Adipose tissue (tissue), 3 donors: ENCODE measurements around the gene EPAS1. TPM values are rescaled to one million over a fixed set of nuclear protein-coding genes. Genes with fewer than 3 reads are reported as not detected.
A peak's percentile ranks its signal among the peaks of the same experiment; 100 is the strongest.

ENCODE experiments used
- H3K27ac ChIP-seq: one replicate; pipeline ENCODE4 v1.5.1; 2013; ENCODE audit warnings: low read depth, low read length
- WGBS, 3 donors: extraction: QIAGEN DNeasy Blood & Tissue Kit; methylation state at CpG; one replicate each; pipeline ENCODE4 v1.1.7; 2013; 5-methylcytosine and 5-hydroxymethylcytosine counted together
- polyA plus RNA-seq, 3 donors: library from polyadenylated mRNA; stranded (reverse); fragments of 200-250 nt; gene quantifications; one replicate each; pipeline ENCODE4 v1.2.3, GENCODE V29; 2013
- donor health status: healthy with polysubstance abuse.
- donor health status: Bipolar disorder and iron deficiency.
- donor health status: healthy.

EPAS1 gene
- polyA plus RNA-seq, 3 donors: 48.1 to 314 (median 202) TPM

- WGBS, 3 donors: 0 to 1% (median 1%) methylated on average over 63 to 65 of the region's 65 CpGs
- peak overlapping the region; percentile 40 for H3K27ac ChIP-seq
Measured at GRCh38 chr2:46297546-46298271, 502 bp downstream of the EPAS1 start.

GRCh38 chr2:46298272-46298521 lies 990 bp downstream of the EPAS1 start:
- WGBS, 3 donors: 1 to 2% (median 1%) methylated on average over 19 of the region's 19 CpGs
- peak overlapping the region; percentile 40 for H3K27ac ChIP-seq

GRCh38 chr2:46298522-46299353 lies 1.5 kb downstream of the EPAS1 start:
- 0 to 1% (median 0%) methylated on average over 68 to 71 of the region's 71 CpGs for WGBS, 3 donors
- H3K27ac ChIP-seq: peak overlapping the region; percentile 40

GRCh38 chr2:46299365-46300263 lies 2.4 kb downstream of the EPAS1 start:
- no peak overlapping the region for H3K27ac ChIP-seq
- 2 to 4% (median 4%) methylated on average over 40 of the region's 40 CpGs for WGBS, 3 donors

GRCh38 chr2:46300406-46300832 lies 3.2 kb downstream of the EPAS1 start:
- 21 to 76% (median 63%) methylated on average over 6 of the region's 6 CpGs for WGBS, 3 donors
- no peak overlapping the region for H3K27ac ChIP-seq

DNA sequence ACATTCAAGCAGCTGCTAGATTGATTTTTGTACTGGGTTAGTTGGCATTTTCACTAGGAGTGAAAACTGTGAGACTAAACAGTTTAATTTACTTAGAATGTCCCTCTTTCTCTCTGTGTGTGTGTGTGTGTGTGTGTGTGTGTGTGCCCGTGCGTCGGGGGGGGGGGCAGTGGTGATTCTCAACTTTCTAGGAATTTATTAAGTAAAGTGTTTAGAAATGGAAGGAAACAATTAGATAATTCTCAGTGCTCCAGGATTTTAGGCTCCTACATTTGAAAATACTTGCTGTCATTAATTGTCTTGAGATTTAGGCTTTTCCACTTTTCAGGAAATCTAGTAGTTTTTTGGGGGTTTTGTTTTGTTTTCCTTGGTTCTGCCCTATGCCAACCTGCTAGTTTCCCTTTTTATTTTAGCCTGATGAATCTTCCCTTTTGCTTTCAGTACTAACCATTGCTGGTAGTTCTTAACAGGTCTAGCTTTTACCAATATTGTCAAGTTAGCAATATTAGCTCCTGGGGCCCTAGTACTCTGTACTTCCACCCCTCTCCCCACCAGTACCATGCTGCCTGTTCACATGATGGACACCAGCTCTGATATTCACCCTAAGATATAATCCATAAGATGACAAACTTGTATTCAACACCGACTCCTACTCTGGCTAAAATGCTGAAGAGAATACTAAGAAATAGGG lies 4.9 kb downstream of the EPAS1 start:
- WGBS, 3 donors: 45 to 68% (median 62%) methylated on average over 2 to 4 of the region's 4 CpGs
- no peak overlapping the region for H3K27ac ChIP-seq

DNA sequence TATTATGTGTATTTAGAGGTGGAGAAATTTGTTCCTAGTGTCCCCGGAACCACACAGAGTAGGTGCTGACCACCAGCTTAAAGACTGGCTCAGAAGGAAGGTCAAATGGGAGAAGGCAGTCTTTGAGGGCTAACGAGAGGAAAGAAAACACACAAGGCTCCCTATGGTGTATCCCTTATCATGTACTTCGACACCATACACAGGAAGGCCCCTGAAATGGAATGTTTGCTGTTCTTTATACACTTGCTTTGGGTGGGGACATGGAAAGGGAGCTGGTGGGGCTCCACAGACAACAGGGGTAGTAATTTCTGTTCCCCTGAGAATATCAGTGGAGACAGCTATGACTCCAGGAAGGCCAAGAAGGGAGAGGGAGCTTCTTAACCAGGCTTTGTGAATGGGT lies 6.0 kb downstream of the EPAS1 start:
- 51 to 80% (median 77%) methylated on average over 3 of the region's 3 CpGs for WGBS, 3 donors
- H3K27ac ChIP-seq: no peak overlapping the region

GRCh38 chr2:46303822-46304221 lies 6.6 kb downstream of the EPAS1 start:
- WGBS, 3 donors: 44 to 84% (median 80%) methylated on average over 5 of the region's 5 CpGs
- H3K27ac ChIP-seq: no peak overlapping the region

- no peak overlapping the region for H3K27ac ChIP-seq
- WGBS, 3 donors: 43 to 78% (median 53%) methylated on average over 3 of the region's 3 CpGs
Measured at GRCh38 chr2:46304635-46305034, 7.4 kb downstream of the EPAS1 start.

- H3K27ac ChIP-seq: no peak overlapping the region
- WGBS, 3 donors: 46 to 76% (median 75%) methylated on average over 3 of the region's 3 CpGs
Measured at GRCh38 chr2:46305187-46305586, 8.0 kb downstream of the EPAS1 start.

GRCh38 chr2:46305767-46306166 lies 8.6 kb downstream of the EPAS1 start:
- H3K27ac ChIP-seq: no peak overlapping the region
- WGBS, 3 donors: 46 to 78% (median 66%) methylated on average over 4 of the region's 4 CpGs

GRCh38 chr2:46306330-46306751 lies 9.1 kb downstream of the EPAS1 start:
- H3K27ac ChIP-seq: no peak overlapping the region
- WGBS, 3 donors: 20 to 35% (median 30%) methylated on average over 2 of the region's 2 CpGs

GRCh38 chr2:46306988-46307655 lies 9.9 kb downstream of the EPAS1 start:
- 27 to 76% (median 64%) methylated on average over 8 of the region's 8 CpGs for WGBS, 3 donors
- H3K27ac ChIP-seq: peak overlapping the region; percentile 49

DNA sequence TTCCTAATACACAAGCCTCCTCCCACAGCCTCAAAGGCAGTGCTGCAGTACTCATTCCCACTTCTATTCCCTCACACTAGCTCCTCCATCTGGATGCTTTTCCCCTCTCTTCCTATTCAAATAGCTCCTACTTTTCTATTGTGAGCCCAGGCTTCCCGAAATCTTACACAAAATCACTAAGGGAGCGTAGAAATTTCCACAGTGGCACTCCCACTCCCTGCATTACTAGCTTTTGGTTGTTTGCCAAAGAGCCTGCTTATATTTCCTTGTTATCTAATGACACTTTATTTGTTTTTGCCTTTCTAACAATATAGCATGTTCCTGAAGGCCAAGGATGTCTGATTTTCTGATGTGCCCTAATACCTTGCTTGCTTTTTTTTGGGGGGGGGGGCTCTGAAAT lies 10.9 kb downstream of the EPAS1 start:
- 15 to 53% (median 45%) methylated on average over 2 of the region's 2 CpGs for WGBS, 3 donors
- peak overlapping the region; percentile 20 for H3K27ac ChIP-seq

- WGBS, 3 donors: 39 to 49% (median 47%) methylated on average over 3 of the region's 3 CpGs
Measured at GRCh38 chr2:46308629-46309028, 11.4 kb downstream of the EPAS1 start.

GRCh38 chr2:46309052-46309953 lies 12.1 kb downstream of the EPAS1 start:
- no peak overlapping the region for H3K27ac ChIP-seq
- 89 to 97% (median 94%) methylated on average over 3 of the region's 3 CpGs for WGBS, 3 donors

More at GRCh38 chr2:46308629-46309028, 11.4 kb downstream of the EPAS1 start:
- H3K27ac ChIP-seq: no peak overlapping the region

GRCh38 chr2:46310446-46310845 lies 13.2 kb downstream of the EPAS1 start:
- H3K27ac ChIP-seq: no peak overlapping the region
- WGBS, 3 donors: 73 to 93% (median 88%) methylated on average over 5 of the region's 5 CpGs
